SK-N-SH (cell line): ENCODE measurements around the gene EGF.

Source experiments
- FOSL2 ChIP-seq: IDR thresholded peaks from 2 replicates; pipeline ENCODE4 v1.4.0; 2012; ENCODE audit warnings: low read depth, mild to moderate bottlenecking, moderate library complexity, borderline replicate concordance
- RAD21 ChIP-seq: IDR thresholded peaks from 2 replicates; pipeline ENCODE4 v1.6.1; 2012; ENCODE audit warnings: mild to moderate bottlenecking, low read length

- TF ChIP-seq FOSL2 (no peak), RAD21 (no peak)
Measured at GRCh38 chr4:109877400-109877799, 35.3 kb upstream of the EGF start.
